Fibroblast of skin of back (primary cell): Measurements from ENCODE around the gene KRT81.
"Not testable (repeated sequence)": the region's sequence is repeated elsewhere in the genome, so short reads cannot be mapped to it uniquely, and the experiment has no call there.

Source experiments
- DNase-seq: peaks from one replicate; pipeline ENCODE4 v3.0.0-alpha.2; 2013

The KRT81 gene

DNA sequence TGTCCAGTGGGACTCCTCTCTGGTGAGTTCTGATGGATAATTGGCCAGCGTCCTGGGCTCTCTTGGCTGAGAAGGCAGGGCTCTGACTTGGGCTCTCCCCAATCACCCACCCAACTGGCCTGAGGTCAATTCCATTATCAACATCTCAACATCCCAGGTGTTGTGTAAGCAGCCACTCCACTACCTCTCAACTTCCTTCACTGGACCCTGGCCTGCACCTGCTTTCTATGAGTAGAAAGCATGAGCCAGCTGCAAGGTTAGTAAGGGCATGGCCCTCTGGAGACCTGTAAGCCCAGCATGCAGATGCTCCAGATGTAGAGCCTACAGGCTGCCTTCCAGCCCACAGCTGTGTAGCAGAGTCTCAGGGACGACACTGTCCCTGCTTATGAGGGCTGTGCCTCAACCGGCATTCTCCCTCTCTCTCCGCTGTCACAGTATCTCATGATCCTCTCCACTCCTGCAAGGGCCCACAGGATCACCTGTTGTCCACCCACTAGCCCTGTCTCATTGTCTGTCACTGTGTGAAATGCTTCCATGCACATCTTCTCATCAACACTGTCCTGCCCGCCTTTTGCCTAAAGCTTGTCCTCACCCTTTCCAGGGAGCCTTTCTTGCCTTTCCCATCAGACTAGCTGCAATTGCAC lies 5.4 kb upstream of the KRT81 start:
- no peak for DNase-seq

DNA sequence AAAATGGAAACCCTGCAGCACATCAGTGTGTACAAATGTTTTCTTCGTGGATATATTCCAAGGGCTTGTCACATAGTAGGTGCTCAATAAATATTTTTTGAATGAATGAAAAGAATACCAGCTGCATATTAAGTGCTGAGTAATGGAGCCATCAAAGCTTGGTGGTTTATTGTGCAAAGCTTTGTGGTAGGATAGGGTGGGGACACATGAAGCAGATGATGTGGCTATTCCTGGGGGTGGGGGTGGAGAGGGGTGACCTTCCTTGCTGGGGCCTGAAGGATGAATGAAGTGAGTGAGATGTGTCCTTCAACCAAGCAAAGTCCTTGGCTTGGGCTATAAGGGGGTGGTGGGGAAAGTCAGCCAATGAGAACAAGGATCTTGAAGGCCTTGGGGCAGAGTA lies 4.3 kb upstream of the KRT81 start:
- no peak for DNase-seq

DNA sequence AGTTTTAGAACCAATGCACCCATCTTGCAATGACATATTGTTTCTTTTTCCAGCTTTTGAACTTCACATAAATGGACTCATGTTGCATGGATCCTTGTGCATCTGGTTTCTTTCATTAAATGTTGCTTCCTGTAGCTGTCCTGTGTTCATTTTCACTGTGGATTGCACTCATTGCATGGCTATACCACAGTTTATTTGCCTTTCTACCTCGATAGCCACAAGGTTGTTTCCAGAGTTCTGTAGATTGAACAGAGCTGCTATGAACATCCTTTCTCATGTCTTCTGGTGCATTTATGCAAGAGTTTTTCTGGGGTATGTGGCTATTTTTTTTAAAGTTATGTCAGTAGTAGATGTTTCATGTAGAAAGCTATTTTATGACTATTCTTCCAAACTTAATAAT lies 3.5 kb upstream of the KRT81 start:
- DNase-seq, result no peak

DNA sequence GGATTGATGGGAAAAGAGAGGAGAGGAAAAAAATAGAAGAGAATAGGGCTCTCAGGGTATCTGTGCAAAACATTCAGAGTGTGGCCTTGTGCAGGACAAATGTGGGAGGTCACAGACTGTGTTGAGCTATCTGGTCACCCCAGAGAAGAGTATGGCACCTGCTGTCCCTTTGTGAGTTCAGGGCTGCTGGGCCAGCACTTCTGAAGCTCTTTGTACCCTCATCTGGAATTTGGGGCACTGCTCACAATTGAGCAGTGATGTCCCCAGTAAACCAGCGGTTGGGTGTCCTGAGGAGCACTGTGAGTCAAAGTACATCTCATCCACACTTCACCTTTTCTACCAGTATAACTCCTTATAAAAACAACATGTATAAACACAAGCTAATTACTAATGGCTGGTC lies 2.6 kb upstream of the KRT81 start:
- no peak for DNase-seq

DNA sequence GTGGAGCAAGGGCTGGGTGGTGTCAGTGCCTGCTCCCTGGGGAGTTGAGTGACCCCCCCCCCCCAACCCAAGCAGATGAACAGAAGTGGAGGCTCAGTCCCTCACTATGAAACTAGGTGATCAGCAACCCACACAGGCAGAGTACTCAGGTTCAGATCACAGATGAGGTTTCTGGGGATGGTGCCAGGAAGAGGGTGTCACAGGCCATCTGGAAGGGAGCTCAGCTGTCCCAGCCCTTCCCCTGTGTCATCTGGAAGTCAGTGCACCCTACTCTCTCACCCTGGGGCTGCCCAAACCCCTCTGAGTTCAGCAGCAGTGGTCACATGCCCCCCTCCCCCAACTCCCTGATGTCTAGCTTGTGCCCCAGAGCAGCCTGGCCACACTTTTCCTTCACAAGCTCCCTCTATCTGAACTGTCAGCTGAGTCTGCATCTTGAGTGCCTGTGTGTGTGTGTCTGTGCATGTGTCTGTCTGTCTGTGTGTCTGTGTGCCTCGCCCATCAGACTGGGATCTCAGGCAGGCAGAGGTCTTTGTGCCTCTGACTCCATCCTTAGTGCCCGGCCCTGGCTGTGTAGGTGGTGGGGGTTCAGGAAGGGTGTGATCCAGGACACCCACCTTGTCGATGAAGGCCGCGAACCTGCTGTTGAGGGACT lies 725 bp downstream of the KRT81 start:
- DNase-seq, result not testable (repeated sequence)

DNA sequence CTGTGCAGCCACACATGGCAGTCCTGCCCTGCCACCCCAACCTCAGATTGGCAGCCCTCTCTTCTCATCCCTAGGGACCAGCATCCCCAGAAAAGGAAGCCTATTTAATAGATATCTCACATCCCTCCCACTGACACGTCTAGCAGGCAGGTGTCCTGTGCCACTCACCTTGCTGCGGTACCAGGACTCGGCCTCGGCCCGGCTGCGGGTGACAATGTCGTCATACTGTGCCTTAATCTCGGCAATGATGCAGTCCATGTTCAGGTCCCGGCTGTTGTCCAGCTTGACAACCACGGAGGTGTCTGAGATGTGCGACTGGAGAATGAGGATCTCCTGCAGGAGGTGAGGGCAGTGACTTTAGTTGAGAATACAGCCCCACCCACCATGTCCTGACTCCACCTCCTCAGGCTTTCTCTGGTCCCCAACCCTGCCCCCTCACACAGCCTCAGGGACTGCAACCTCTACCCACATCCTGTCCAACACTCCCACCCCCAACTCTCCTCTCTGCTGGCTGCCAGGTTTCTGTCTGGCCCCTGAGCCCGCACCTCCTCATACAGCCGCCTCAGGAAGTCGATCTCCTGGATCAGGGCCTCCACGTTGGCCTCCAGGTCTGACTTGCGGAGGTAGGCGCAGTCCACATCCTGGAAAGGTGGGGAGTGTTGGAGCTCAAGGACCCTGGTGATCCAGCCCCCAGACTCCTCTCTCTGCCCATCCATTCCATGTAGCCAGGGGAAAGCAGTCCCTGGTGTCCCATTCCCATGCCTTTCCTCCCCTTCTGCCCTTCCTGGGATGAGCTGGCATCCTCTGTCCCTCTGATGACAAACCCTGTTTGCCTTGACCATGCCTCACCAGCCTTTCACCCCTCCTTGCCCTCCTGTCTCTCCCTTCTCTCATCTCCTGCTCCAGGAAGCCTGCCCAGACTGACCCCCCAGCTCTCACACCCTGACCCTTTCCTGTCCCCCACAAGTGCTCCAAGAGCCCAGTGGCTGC lies 3.2 kb downstream of the KRT81 start:
- not testable (repeated sequence) for DNase-seq

DNA sequence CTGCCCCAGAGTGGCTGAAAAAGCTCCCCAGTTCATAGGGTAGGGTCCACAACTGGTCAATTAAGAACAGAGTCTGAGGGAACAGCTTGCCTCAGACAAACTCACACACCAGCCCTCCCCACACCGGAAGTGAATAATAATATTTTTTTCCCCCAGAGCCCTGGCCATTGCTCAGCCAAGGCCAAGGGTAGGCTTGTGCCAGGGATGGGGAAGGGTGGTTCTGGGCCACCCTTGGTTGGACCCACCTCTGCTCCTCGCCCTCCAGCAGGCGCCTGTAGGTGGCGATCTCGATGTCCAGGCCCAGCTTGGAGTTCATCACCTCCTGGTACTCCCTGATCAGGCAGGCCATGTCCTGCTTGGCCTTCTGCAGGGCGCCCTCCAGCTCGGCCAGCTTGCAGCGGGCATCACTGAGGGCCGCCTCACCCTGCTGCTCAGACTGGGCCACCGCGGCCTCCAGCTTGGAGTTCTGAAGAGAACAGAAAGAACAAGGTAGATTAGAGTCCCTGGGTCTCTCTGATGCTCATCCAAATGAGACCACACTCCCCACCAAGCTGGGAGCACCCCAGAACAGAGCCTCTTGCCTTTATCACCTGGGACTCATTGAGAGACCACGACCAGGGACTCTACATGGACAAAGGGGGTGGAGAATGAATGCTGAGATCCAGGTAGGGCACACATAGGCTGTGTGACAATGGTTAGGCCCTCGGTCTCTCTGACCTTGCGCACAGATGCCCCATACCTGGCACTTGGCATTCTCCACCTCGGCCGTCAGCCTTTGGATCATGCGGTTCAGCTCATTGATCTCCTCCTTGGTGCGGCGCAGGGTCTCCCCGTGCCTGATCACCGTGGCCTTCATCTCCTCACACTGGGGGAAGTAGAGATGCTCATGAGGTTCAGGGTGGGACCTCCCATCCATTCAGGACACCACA lies 4.2 kb downstream of the KRT81 start:
- DNase-seq, result not testable (repeated sequence)

DNA sequence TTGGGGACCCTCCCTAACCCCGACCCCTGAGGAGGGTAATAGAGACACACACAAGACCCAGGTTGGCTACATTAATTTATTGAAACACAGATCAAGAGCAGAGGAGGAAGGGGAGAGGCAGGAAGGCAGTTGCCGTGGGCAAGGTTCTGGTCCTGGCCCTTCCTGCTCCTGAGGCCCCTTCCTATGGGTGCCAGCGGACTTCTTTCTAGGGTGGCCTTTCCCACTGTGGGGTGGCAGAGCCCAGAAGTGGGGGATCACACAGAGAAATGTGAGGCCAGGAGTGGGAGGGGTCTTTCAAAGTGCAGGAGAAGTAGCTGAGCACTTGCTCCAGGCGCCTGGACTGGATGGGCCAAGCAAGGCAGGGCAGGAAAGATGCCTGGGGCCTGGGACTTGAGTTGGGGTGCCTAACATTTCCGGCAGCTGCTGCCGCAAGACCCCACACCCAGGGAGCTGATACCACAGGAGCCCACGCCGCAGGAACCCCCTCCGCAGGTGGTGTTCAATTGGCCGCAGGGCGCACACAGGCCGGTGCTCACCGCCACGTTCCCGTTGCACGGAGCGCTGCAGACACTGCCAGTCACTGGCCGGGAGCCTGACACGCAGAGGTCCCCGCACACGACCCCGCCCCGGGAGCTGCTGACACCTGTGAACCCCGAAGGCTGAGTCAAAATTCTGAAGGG lies 5.3 kb downstream of the KRT81 start:
- DNase-seq, result no peak

DNA sequence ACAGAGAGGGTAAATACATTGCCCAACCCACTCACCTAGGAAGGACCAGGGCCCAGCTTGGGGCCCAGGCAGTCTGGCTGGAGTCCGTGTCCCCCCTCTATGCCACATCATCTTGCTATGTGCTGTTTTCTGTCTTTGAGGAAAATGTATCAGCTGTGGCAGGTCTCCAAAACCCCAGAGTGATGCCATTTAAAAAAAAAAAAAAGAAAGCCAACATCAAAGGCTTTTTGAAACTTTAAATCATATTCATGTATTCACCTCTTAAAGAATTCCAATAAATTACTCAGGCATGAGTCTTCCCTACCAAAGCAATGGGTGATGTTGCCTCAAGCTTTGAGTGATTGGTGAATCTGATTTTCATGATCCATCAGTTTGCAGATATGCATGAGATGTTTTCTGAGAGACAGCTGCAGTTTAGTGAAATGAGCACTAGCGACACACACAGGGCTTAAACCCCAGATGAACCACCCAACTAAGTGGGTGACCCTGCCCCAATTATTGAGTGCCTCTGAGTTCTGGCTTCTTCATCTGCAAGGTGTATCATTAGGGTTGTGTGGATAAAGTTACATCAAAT lies 6.1 kb downstream of the KRT81 start:
- DNase-seq, result peak; percentile 69

DNA sequence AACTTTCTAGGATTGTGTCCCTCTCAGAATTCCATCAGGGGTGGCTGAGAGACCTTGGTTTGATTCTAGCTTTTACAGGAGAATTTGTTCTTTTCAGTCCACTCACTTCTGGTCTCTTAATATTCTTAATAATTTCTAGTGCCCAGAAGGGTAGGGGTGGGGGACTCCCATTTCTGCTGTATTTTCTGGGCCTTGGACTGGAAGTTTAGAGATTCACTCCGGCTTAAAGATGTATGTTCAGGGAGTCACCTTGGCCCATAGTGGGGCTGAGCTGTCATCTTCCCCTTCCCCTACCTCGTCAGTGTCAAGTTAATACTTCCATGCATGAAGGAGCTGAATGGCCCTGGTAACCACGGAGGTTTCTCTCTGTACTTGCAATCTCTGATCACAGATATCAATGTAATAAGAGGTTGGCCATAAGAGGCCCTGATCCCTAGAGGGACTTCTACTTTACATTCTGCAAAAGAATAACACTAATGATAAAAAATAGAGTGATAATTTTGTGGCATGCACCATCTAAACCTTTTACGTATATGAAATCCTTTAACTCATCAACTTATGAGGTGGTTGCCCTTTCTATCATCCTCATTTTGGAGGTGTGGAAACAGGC lies 6.7 kb downstream of the KRT81 start:
- DNase-seq, result no peak

DNA sequence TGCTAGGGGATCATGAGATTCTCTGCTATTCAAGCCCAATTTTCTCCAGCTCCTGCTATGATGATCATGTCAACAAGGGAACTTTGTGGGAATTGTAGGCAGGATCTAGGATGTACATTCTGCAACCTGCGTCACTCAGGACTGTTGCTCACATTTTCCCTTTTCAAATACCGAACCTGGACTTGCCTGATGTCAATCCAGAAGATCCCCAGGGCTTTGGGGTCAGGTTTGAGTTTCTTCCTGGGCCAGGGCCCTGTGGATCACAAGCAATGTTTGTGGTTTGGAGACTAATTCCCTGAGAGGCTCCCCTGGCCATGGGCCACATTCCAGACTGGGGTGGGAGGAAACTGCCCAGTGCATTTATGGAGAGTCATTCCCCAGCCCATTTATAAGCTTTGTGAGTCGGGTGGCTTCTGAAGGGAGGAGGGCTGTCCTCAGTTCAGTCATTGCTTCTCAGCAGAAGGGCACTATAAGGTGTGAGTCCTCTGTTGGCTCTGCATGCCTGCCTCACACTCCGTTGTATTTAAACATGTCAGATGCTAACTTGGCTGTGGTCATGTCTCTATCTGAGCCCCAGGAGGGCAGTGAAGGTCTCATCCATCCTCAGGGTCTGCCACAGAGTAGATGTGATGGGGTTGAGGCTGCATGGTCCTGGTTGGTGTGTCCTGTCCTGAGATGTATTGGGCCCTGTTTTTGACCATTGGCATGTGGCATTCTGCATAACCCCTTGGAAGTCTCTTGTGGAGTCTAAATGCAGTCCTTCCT lies 10.4 kb downstream of the KRT81 start:
- peak; percentile 99 for DNase-seq

DNA sequence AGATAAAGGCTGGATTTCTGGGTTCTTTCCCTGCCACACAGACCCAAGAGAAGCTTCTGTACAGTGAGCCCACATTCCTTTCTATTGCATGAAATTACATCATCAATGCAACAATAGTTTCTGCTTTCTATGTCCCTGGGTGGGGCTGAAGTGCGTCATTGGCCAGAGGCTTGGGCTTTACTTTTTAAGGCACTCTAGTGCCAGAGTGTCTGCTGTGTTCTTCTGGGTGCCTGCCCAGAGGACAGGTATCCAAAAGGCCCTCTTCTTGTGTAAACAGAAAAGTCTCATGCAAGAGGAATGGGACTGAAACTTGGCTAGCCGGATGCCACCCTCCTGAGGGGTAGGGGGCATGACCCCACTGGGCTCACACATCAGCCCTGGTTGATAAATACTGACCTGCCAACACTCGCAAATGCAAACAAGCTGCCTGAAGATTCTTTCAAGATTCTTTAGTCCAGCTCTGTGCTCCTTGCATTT lies 11.0 kb downstream of the KRT81 start:
- peak; percentile 96 for DNase-seq

DNA sequence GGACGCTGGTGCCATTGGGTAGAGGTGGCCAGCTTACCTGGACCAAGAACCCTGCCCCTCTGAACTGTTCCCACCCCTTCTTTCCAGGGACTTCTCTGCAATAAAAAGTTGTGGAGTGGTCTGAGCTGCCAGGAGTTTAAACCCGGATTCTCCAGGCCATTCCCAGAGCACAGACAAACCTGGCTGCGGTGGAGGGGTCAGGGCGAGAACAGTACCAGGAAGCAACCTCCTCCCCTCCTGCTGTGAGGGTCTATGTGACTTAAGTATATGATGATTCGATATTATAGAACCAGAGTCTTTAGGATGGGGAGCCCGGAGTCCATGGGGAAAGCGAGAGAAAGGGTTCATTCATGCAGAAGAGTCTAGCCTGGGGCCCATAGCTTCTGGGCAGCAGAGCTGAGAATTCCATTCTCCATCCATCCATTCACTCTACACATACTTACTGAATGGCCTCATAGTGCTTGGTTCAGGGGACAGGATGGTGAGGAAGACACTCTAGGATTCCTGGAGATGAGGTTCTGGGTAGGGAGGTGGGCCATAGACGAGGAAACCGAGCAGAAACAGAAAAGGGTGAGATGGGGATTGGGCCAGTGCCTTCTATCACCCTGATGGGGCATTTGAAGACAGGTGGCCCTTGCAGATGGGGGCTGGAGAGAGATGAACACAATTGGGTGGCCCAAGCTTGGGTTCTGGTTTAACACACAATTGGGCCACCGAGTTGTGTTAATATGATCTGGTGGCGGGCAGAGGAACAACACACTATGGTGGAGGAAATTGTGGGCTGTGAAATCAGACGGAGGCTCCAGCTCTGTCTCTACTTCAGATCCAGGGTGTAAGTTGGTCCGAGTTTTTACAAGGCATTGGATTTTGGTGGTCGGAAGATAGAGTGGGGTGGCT lies 11.7 kb downstream of the KRT81 start:
- DNase-seq, result peak; percentile 72

DNA sequence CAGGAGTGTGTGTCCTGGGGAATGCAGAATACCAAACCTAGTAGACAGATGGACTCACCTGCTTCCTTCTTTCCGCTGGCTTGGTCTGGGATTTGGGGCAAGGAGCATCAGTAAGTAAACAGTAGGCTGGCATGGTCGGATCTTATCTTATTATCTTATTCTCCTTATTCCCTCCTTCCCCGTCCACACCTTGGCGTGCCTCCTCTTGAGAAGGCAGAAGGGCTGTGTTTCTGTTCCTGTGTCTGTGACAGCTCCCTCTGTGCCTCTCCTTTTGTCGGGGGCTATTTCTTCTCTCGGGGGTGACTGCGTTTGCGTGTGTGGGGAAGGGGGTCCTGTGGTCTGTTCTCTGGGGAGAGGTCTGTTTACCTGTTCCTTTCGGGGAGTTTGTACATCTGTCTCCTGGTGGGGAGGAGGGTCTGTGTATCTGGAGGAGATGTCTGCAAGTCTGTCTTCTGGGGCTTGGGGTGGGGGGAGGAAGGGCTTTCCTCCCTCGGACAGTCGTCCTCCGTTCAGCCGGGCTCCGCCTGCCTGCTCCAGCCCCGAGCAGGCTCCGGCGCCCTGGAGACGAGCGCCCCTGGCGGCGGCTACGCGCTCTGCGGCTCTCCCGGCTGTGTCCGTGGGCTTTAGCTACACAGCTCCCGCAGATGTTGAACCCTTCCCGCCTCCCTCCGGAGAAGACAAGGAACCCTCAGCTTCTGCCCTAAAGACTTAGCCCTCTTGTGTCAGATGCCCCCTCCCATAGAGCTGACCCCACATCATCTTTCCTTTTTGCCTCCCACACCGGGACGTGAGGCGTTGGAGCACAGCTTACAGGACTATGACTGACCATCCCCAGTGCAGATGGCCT lies 12.5 kb downstream of the KRT81 start:
- peak; percentile 71 for DNase-seq

DNA sequence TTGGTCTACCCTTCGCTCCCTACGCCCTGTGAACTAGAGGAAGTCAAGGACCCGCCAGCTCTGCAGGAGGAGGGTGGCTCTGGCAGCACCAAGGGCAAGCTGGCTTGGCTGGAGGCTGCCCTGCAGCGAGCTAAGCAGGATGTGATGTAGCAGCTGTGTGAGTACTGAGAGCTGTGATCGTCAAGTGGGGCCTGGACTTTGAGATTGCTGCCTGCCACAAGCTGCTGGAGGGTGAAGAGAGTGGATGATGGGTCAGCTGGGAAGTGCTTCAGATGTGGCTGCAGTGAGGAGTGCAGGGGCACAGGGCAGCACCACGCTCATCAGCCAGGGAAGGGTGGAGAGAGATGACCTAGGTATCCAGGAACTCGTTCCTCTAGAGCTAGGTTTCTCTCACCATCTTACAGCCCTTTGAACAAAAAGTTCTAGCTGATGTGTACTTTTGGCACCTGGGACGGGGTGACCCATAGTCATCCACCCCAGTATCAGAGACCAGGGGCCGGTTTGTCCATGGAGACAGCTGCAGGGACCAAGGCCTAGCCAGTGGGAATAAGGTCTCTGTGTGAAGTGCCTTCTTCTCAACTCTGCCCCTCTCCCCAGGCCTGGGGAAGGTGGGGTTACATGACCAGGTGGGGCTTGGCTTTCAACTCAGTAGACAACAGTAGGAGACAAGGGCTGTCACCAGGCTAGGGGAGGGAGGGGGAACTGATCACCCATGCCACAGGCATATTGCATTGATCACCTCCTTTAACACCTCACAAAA lies 13.7 kb downstream of the KRT81 start:
- no peak for DNase-seq

DNA sequence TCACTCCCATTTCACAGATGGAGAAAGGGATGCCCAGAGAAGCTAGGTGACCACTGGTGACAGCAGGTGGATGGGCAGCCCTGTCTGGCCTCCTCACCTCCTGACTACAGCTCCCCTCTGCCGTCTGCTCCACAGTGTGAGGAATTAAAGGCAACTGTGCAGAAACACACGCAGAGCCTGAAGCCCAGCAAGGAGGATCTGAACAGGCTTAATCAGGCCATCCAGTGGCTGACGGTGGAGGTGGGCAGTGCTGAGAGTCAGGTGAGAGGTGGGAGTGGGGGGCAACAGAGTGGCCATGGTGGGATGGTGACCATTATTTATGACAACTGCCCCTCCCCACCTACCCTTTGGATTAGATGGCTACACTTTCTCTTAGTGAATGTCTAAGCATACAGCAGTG lies 15.6 kb downstream of the KRT81 start:
- no peak for DNase-seq

DNA sequence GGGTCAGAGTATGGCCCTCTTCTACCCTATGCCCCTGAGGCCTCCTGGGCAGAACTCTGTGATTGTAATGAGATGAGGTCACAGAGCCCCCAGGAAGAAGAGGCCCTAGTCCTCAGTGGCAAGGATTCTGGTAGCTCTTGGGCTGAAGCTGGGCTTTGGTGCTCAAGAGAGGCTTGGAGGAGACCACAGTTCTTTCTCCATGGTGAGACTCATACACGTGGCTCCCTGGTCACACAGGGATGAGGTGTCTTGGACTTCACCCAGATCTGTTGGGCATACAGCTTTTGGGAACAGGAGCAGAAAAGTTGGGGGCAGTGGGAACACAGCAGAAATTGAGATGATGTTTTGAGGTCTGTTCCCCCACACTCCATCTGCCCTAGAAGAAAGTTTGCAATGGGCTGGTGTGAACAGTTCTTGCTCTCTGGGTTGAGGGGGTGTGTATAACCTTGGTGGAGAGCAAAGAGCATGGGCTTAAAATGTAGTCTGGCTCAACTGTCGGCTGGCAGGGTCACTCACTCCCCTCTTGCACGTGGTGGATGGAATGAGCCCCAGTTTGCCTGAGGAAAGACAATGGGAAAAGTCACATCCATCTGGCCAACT lies 16.7 kb downstream of the KRT81 start, which contains the start of gene KRT86:
KRT86 (plus strand) TSS at position 125 of the 600 bp plus-strand sequence. CDS start 27,272 bp downstream, outside the sequence.
- no peak for DNase-seq
